ENCODE data around the gene ANO9. TPM values are rescaled to one million over a fixed set of nuclear protein-coding genes. Genes with fewer than 3 reads are reported as not detected.

ANO9 gene
- total RNA-seq, 3 donors from 2014 or later (not counting 1 experiment from before 2014, with no cell fraction given) = 15.1 to 21.3 (median 15.1) TPM

DNA sequence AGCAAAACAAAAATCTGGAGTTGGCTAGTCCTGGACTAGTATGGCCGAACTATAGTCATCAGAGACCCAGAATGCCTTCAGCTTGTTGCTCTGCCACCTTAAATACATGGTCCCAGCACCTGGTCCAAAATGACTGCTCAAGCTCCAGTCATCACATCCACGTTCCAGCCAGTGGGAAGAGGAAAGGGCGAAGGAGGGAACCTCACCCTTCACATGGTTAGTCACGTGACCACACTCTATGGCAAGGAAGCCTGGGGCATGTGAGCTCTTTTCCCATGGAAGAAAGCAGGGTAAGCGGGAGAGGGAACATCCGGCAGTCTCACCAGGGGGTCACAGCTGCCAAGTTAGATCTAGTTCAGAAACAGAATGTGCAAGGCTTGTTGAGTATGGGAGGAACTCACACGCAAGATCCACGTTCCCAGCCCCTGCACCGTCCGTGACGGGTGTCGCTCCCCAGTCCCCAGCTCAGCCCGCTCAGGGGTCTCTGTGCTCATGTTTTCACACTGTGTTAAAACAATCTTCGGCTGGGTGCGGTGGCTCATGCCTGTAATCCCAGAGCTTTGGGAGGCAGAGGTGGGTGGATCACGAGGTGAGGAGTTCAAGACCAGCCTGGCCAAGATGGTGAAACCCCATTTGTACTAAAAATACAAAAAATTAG, 1.9 kb upstream of the ANO9 start:
- peaks cover 46% of the 10 kb centered on the region for H3K4me1 ChIP-seq (ENCODE audit: control insufficient read depth, insufficient read depth, low read length)
- DNase-seq = no peak

DNA sequence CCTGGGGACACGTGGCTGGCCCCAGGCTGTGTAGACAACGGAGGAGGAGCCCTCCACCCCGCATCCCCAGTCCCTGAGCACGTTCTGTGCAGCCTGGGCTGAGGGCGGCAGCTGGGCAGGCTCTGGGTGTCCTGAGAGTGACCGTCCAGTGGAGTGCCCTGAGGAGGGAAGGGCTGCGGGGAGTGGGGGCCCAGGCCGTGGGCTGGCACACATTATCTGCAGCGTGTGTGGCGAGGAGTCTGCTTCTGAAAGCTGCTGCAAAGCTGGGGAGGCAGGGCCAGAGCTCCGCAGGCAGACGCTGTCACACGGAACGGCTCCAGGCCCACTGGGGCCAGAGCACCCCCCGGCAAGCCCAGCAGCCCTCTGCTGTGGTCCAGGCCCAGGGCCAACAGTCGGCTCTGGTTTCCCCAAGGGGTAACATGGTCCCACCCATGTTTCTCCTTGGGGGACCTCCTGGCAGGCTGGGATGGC, 835 bp upstream of the ANO9 start:
- Histone ChIP-seq H3K36me3 (ENCODE audit: control insufficient read depth, insufficient read depth, low read length) (no peaks in the 10 kb centered on the region), H3K27ac (ENCODE audit: low read length) (no peak overlapping the region), H3K27me3 (ENCODE audit: control insufficient read depth, insufficient read depth, low read length) (no peaks in the 10 kb centered on the region), H3K4me3 (ENCODE audit: low read length) (no peak overlapping the region), H3K9me3 (ENCODE audit: control insufficient read depth, insufficient read depth, low read length) (no peaks in the 10 kb centered on the region), H3K4me1 (ENCODE audit: control insufficient read depth, insufficient read depth, low read length) (peaks cover 42% of the 10 kb centered on the region)
- H3K9me3 Mint-ChIP-seq = no peaks in the 10 kb centered on the region
- 87% methylated on average over 16 of the region's 16 CpGs for WGBS (ENCODE audit: insufficient coverage)
- peaks cover 0 to 3% of the 10 kb centered on the region in 2 donors for H3K27me3 Mint-ChIP-seq (ENCODE audit: low read depth in 2 of 2)
- H3K4me1 Mint-ChIP-seq = peaks cover 5 to 12% of the 10 kb centered on the region in 2 donors
- no peak overlapping the region for H3K27ac Mint-ChIP-seq
- H3K36me3 Mint-ChIP-seq = no peaks in the 10 kb centered on the region
- TF ChIP-seq, protein P1, sequence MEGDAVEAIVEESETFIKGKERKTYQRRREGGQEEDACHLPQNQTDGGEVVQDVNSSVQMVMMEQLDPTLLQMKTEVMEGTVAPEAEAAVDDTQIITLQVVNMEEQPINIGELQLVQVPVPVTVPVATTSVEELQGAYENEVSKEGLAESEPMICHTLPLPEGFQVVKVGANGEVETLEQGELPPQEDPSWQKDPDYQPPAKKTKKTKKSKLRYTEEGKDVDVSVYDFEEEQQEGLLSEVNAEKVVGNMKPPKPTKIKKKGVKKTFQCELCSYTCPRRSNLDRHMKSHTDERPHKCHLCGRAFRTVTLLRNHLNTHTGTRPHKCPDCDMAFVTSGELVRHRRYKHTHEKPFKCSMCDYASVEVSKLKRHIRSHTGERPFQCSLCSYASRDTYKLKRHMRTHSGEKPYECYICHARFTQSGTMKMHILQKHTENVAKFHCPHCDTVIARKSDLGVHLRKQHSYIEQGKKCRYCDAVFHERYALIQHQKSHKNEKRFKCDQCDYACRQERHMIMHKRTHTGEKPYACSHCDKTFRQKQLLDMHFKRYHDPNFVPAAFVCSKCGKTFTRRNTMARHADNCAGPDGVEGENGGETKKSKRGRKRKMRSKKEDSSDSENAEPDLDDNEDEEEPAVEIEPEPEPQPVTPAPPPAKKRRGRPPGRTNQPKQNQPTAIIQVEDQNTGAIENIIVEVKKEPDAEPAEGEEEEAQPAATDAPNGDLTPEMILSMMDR (IDR thresholded peaks at IDR 0.05) = no peak
- DNase-seq (no peak), ATAC-seq (no peak)
- intact Hi-C loops (cut with micrococcal nuclease) = no loop called here
- no peak overlapping the region for H3K4me3 Mint-ChIP-seq

More for the DNA sequence above, 1.9 kb upstream of the ANO9 start:
- no peak overlapping the region for H3K4me3 ChIP-seq (ENCODE audit: low read length)
- TF ChIP-seq, protein P1 (IDR thresholded peaks at IDR 0.05) = no peak
- H3K27ac ChIP-seq (ENCODE audit: low read length) = no peak overlapping the region
- H3K36me3 ChIP-seq (ENCODE audit: control insufficient read depth, insufficient read depth, low read length) = no peaks in the 10 kb centered on the region
- no peak overlapping the region for H3K27ac Mint-ChIP-seq
- no peak overlapping the region for H3K4me3 Mint-ChIP-seq
- no peaks in the 10 kb centered on the region for H3K36me3 Mint-ChIP-seq
- WGBS (ENCODE audit: insufficient coverage) = 93% methylated on average over 16 of the region's 16 CpGs
- intact Hi-C loops (cut with micrococcal nuclease) = no loop called here
- ATAC-seq = no peak
- H3K9me3 ChIP-seq (ENCODE audit: control insufficient read depth, insufficient read depth, low read length) = no peaks in the 10 kb centered on the region
- no peaks in the 10 kb centered on the region for H3K9me3 Mint-ChIP-seq
- H3K4me1 Mint-ChIP-seq = peaks cover 3 to 15% of the 10 kb centered on the region in 2 donors
- peaks cover 0 to 3% of the 10 kb centered on the region in 2 donors for H3K27me3 Mint-ChIP-seq (ENCODE audit: low read depth in 2 of 2)
- no peaks in the 10 kb centered on the region for H3K27me3 ChIP-seq (ENCODE audit: control insufficient read depth, insufficient read depth, low read length)

DNA sequence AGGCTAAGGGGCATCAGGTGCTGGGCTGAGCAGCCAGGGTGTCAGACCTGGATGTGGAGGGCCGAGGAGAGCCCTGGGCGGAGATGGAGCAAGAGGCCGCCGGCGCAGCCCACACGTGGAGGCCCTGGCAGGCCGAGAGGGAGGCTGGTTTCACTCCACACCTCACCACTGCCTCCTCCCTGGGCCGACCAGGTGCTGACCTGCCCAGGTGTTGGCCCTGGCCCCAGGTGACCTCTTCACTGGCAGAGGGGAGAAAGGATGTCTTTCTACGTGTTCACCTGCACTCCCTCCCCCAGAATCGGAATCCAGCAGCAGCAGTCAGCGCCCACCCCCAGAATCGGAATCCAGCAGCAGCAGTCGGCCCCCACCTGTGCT, 781 bp downstream of the ANO9 start:
- Mint-ChIP-seq H3K9me3 (no peaks in the 10 kb centered on the region), H3K27ac (peak overlapping the region in 1 of 2 donors; percentile 52), H3K4me3 (no peak overlapping the region), H3K36me3 (no peaks in the 10 kb centered on the region), H3K4me1 (peaks cover 5 to 12% of the 10 kb centered on the region in 2 donors), H3K27me3 (ENCODE audit: low read depth in 2 of 2) (peaks cover 0 to 3% of the 10 kb centered on the region in 2 donors)
- 91% methylated on average over 12 of the region's 13 CpGs for WGBS (ENCODE audit: insufficient coverage)
- Histone ChIP-seq H3K9me3 (ENCODE audit: control insufficient read depth, insufficient read depth, low read length) (no peaks in the 10 kb centered on the region), H3K4me3 (ENCODE audit: low read length) (no peak overlapping the region), H3K27me3 (ENCODE audit: control insufficient read depth, insufficient read depth, low read length) (no peaks in the 10 kb centered on the region), H3K27ac (ENCODE audit: low read length) (no peak overlapping the region), H3K36me3 (ENCODE audit: control insufficient read depth, insufficient read depth, low read length) (no peaks in the 10 kb centered on the region), H3K4me1 (ENCODE audit: control insufficient read depth, insufficient read depth, low read length) (peaks cover 40% of the 10 kb centered on the region)
- ATAC-seq (no peak), DNase-seq (no peak)
- TF ChIP-seq, protein P1 (IDR thresholded peaks at IDR 0.05) = no peak
- intact Hi-C loops (cut with micrococcal nuclease) = no loop called here

Measured in natural killer cell (primary cell).